GM12874 (cell line): ENCODE measurements around the gene USH2A.

Source experiments
- TF ChIP-seq, protein P1 (sequence below): IDR thresholded peaks from 2 replicates; pipeline ENCODE4 v1.5.1; 2011; ENCODE audit warnings: low read depth, mild to moderate bottlenecking, control low read depth, low read length, moderate library complexity; ENCODE audit not compliant: insufficient read depth

The USH2A gene

DNA sequence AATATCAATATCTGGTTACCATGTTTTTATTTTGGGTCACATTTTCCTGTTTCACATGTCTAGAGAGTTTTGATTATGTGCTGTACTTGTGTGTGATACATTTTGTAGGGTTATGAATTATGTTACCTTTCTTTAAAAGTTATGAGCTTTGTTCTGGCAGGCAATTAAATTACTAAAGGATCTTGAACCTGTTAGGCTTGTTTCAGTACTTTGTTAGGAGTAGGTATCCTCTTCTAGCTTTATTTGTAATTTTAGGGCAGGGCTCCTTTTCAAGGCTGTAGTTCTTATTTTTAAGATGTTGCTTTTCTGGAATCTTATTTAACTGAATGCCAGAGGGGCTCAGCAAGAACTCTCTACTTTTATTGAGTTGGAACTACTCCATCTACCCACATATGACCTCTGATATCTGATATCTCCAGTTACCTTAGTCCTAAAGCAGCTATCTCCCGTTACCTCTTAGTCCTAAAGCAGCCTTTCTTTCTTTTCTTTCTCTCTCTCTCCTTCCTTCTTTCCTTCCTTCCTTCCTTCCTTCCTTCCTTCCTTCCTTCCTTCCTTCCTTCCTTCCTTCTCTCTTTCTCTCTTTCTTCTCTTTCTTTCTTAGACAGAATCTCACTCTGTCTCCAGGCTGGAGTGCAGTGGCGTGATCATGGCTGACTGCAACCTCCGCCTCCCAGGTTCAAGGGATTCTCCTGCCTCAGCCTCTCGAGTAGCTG is 832.3 kb downstream of the USH2A start:
- TF ChIP-seq, protein P1, sequence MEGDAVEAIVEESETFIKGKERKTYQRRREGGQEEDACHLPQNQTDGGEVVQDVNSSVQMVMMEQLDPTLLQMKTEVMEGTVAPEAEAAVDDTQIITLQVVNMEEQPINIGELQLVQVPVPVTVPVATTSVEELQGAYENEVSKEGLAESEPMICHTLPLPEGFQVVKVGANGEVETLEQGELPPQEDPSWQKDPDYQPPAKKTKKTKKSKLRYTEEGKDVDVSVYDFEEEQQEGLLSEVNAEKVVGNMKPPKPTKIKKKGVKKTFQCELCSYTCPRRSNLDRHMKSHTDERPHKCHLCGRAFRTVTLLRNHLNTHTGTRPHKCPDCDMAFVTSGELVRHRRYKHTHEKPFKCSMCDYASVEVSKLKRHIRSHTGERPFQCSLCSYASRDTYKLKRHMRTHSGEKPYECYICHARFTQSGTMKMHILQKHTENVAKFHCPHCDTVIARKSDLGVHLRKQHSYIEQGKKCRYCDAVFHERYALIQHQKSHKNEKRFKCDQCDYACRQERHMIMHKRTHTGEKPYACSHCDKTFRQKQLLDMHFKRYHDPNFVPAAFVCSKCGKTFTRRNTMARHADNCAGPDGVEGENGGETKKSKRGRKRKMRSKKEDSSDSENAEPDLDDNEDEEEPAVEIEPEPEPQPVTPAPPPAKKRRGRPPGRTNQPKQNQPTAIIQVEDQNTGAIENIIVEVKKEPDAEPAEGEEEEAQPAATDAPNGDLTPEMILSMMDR = no peak

DNA sequence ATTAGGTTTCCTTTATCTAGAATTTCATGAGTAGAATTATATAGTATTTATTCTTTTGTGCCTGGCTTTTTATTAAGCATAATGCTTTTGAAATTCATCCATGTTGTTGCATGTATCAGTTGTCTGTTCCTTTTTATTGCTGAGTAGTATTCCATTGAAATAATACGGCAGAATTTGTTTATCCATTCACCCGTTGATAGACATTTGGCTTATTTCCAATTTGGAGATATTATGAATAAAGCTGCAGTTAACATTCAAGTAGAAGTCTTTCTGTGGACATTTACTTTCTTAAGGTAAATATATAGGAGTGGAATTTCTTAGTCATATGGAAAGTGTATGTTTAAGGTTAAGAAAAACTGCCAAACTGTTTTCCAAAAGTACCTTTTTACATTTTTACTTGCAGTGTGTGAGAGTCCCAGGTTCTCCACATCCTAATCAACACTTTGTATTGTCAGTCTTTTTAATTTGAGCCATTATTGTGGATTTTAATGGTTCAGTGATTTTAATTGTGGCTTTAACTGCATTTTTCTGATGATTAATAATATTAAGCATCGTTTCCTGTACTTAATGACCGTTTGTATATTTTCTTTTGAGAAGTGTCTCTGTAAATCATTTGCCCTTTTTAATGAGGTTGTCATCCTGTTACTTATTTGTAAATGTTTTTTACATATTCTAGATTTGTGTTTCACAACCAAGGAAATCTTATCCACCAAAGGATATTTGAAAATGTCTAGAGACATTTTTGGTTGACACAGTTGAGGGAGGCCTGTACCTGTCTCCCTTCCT is 833.4 kb downstream of the USH2A start:
- TF ChIP-seq, protein P1 = no peak

DNA sequence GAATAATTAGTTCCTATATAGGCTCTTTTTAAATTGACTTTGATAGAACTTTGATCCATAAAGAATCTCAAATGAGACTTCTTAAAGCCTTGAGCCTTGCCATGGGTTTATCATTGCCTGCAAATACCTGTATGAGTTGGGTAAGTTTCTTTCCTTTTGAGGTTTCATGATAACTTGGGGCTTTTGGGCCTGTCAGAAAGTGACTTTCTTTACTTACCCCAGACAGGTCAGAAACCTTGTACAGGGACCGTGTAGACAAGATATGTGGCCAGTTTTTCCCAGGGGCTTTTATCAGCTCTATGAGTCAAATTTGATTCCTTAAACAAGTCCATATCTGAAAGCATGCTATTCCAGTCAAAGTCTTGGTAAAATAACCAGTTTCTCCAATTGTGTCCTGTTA is 838.9 kb downstream of the USH2A start:
- TF ChIP-seq, protein P1 = no peak

DNA sequence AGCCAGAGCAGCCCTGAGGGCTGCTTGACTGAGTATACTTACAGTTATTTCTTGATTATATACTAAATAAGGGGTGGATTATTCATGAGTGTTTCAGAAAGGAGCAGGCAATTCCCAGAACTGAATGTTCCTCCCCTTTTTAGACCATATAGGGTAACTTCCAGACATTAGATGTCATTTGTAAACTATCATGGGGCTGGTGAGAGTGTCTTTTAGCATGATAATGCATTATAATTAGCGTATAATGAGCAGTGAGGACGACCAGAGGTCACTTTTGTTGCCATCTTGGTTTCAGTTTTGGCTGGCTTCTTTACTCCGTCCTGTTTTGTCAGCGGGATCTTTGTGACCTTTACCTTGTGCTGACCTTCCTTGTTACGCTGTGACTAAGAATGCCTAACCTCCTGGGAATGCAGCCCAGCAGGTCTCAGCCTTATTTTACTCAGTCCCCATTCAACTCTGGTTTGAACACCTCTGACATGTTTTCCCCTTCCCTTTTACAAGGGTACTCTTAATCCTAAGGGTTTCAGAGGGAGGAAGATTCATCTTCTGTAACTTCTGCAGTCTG is 840.0 kb downstream of the USH2A start:
- TF ChIP-seq, protein P1 = no peak

DNA sequence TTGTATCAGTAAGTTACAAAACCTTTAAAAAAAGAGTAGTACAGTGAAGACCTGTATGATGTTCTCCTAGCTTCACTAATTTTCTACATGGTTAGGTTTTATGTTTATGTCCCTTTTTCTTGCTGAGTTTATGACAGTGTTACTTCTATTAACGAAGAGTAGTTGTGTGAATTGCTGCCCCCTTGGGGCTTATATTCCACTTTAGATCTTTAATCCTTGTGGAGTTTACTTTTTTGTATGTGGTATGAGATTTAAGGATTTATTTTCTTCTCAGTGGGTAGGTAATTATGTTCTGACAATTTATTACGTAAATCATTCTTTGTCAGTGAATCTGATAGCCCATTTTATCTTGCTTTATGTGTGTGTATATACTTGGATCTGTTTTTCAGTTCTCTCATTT is 841.4 kb downstream of the USH2A start:
- TF ChIP-seq, protein P1 = no peak
